Astrocyte of the spinal cord (primary cell): ENCODE data around the gene WWOX.

ENCODE experiments used
- DNase-seq: peaks from one replicate; pipeline ENCODE4 v3.0.0; 2011; ENCODE audit warnings: low read depth, low spot score
- H3K4me3 ChIP-seq: 2 replicates; pipeline ENCODE4 v1.5.1; 2011; ENCODE audit warnings: low read depth, mild to moderate bottlenecking, low read length, moderate library complexity
- CTCF ChIP-seq: IDR thresholded peaks from 2 replicates; pipeline ENCODE4 v1.5.1; 2012; ENCODE audit warnings: low read depth, mild to moderate bottlenecking, low read length, inconsistent platforms
- in situ Hi-C: cut with HindIII; loops from 2 replicates; pipeline ENCODE4 v1.10.0; 2017; ENCODE audit warnings: low sequenced_read_pairs

The WWOX gene

GRCh38 chr16:78065319-78065718 is 34.1 kb upstream of the WWOX start:
- in situ Hi-C loops, result no loop called here
- no peak overlapping the region for H3K4me3 ChIP-seq
- TF ChIP-seq CTCF, result no peak
- DNase-seq, result peak; percentile 5

GRCh38 chr16:78069913-78070312 is 29.5 kb upstream of the WWOX start:
- TF ChIP-seq CTCF, result no peak
- no peak for DNase-seq
- no peak overlapping the region for H3K4me3 ChIP-seq
- in situ Hi-C loops, result no loop called here

GRCh38 chr16:78072275-78072674 is 27.2 kb upstream of the WWOX start:
- no peak overlapping the region for H3K4me3 ChIP-seq
- in situ Hi-C loops, result no loop called here
- TF ChIP-seq CTCF, result no peak
- DNase-seq, result no peak

GRCh38 chr16:78075800-78076199 is 23.7 kb upstream of the WWOX start:
- no peak overlapping the region for H3K4me3 ChIP-seq
- DNase-seq, result no peak
- no peak for TF ChIP-seq CTCF
- in situ Hi-C loops, result no loop called here

GRCh38 chr16:78081341-78081740 is 18.1 kb upstream of the WWOX start:
- no peak for DNase-seq
- TF ChIP-seq CTCF, result no peak
- in situ Hi-C loops, result no loop called here
- no peak overlapping the region for H3K4me3 ChIP-seq

GRCh38 chr16:78091419-78091818 is 8.0 kb upstream of the WWOX start:
- DNase-seq, result no peak

More at GRCh38 chr16:78091419-78091818, 8.0 kb upstream of the WWOX start:
- in situ Hi-C loops, result no loop called here
- TF ChIP-seq CTCF, result no peak
- H3K4me3 ChIP-seq, result no peak overlapping the region
